Mucosa of descending colon (tissue), 3 donors: ENCODE data around the gene VASP. TPM values are rescaled to one million over a fixed set of nuclear protein-coding genes. Genes with fewer than 3 reads are reported as not detected.

ENCODE experiments used
- ATAC-seq: fragments of 200-7000 bp; cut with Tn5 transposase; one replicate; pipeline ENCODE4 v1.9.1; 2020; ENCODE audit warnings: mild to moderate bottlenecking, moderate library complexity
- DNase-seq, 3 donors: peaks; one replicate each; pipeline ENCODE4 v3.0.0-alpha.2; 2020
- H3K36me3 ChIP-seq: fragments of 200-600 bp; one replicate; pipeline ENCODE4 v1.8.0; 2021; ENCODE audit warnings: low read depth, mild to moderate bottlenecking
- H3K4me1 ChIP-seq: fragments of 200-600 bp; one replicate; pipeline ENCODE4 v1.8.0; 2021; ENCODE audit warnings: low read depth, mild to moderate bottlenecking
- H3K4me3 ChIP-seq: fragments of 200-600 bp; one replicate; pipeline ENCODE4 v1.8.0; 2021; ENCODE audit warnings: mild to moderate bottlenecking
- H3K9me3 ChIP-seq: fragments of 200-600 bp; one replicate; pipeline ENCODE4 v1.8.0; 2021; ENCODE audit warnings: mild to moderate bottlenecking
- CTCF ChIP-seq: fragments of 200-600 bp; IDR thresholded peaks from one replicate; pipeline ENCODE4 v1.8.0; 2022; ENCODE audit warnings: antibody characterized with exemption, mild to moderate bottlenecking
- intact Hi-C, 2 donors: fragments of 100-400 bp; cut with DNase I in 1 of 2; cut with micrococcal nuclease in 1 of 2; formaldehyde crosslinking; loops; one replicate each; pipeline versions ENCODE4 v1.11.0 to v1.11.1; 2022; cut with DNase I, micrococcal nuclease
- total RNA-seq, 3 donors: library from RNA; stranded (reverse); fragmentation: NEBNext Ultra II Directional in 2 of 3; extraction: Animal tissue kit (Norgen Biotek cat#: 25700) in 2 of 3; gene quantifications; one replicate each; pipeline versions ENCODE4 v1.2.1 to v1.2.4, GENCODE V29; 2021 to 2023
- donor health status: DM: no; HTN: no; CAD: no; lungs with moderate emphysema.
- donor health status: DM: no; HTN: no; CAD: no.
- donor health status: DM: no; HTN: yes; CAD: no.

The VASP gene
- total RNA-seq, 3 donors from 2014 or later, result 190 to 252 (median 235) TPM

- peak in 2 of 3 donors; percentile 53 to 55 for DNase-seq
- intact Hi-C loops, result no loop called here
These were observed 21.0 kb downstream of the VASP start for GRCh38 chr19:45528149-45528743.

GRCh38 chr19:45528744-45529419, 21.6 kb downstream of the VASP start:
- ATAC-seq, result peak; percentile 82
- Histone ChIP-seq H3K36me3 (peaks cover 6% of the 10 kb centered on the region), H3K4me3 (peak overlapping the region; percentile 14), H3K9me3 (peaks cover 4% of the 10 kb centered on the region), H3K4me1 (peaks cover 13% of the 10 kb centered on the region)
- no peak for TF ChIP-seq CTCF
- intact Hi-C loops, result no loop called here
- peak; percentile 81 to 83 (median 82) for DNase-seq

More at GRCh38 chr19:45528149-45528743, 21.0 kb downstream of the VASP start:
- peaks cover 6% of the 10 kb centered on the region for H3K36me3 ChIP-seq
- H3K9me3 ChIP-seq, result peaks cover 4% of the 10 kb centered on the region
- ATAC-seq, result peak; percentile 39
- H3K4me1 ChIP-seq, result peaks cover 14% of the 10 kb centered on the region
- no peak for TF ChIP-seq CTCF
- no peak overlapping the region for H3K4me3 ChIP-seq

GRCh38 chr19:45529420-45529785, 22.1 kb downstream of the VASP start:
- TF ChIP-seq CTCF, result no peak
- peaks cover 6% of the 10 kb centered on the region for H3K36me3 ChIP-seq
- no peak for DNase-seq
- H3K4me3 ChIP-seq, result no peak overlapping the region
- ATAC-seq, result no peak
- peaks cover 10% of the 10 kb centered on the region for H3K4me1 ChIP-seq
- peaks cover 4% of the 10 kb centered on the region for H3K9me3 ChIP-seq
- intact Hi-C loops, result no loop called here

- TF ChIP-seq CTCF, result no peak
- Histone ChIP-seq H3K4me1 (peaks cover 10% of the 10 kb centered on the region), H3K36me3 (no peaks in the 10 kb centered on the region), H3K9me3 (peaks cover 4% of the 10 kb centered on the region), H3K4me3 (no peak overlapping the region)
- DNase-seq (no peak), ATAC-seq (no peak)
- intact Hi-C loops, result no loop called here
These were observed 24.1 kb downstream of the VASP start for GRCh38 chr19:45531349-45531748.

- Histone ChIP-seq H3K4me3 (no peak overlapping the region), H3K36me3 (no peaks in the 10 kb centered on the region), H3K4me1 (no peaks in the 10 kb centered on the region), H3K9me3 (no peaks in the 10 kb centered on the region)
- intact Hi-C loops, result no loop called here
- peak in 1 of 3 donors; percentile 16 for DNase-seq
- TF ChIP-seq CTCF, result no peak
- ATAC-seq, result no peak
These were observed 32.2 kb downstream of the VASP start for GRCh38 chr19:45539459-45539858.
